ENCODE data around the gene NHSL2. TPM values are rescaled to one million over a fixed set of nuclear protein-coding genes. Genes with fewer than 3 reads are reported as not detected.

NHSL2 gene
- total and polyA plus RNA-seq, 4 experiments from 2014 or later: 8.1 to 27.2 (median 10.6) TPM

GRCh38 chrX:72129661-72130060 is 219.0 kb downstream of the NHSL2 start:
- Histone ChIP-seq H3K27ac (ENCODE audit: low read depth, low read length) (no peak overlapping the region), H3K27me3 (ENCODE audit: insufficient read depth, low read length) (no peaks in the 10 kb centered on the region), H3K4me1 (ENCODE audit: insufficient read depth, low read length) (peaks cover 25% of the 10 kb centered on the region), H3K9me3 (ENCODE audit: control insufficient read depth in 1 of 2, low read length in 2 of 2) (no peaks in the 10 kb centered on the region), H3K4me3 (ENCODE audit: low read length in 2 of 2) (no peak overlapping the region), H3K36me3 (ENCODE audit: insufficient read depth, low read length) (no peaks in the 10 kb centered on the region)
- CTCF ChIA-PET (ENCODE audit: partially characterized antibody): interaction anchor here (0.8 to 11.5 kb wide), 5 partner anchors 9 to 131 kb away, joined by 3 to 241 read pairs (median 3); no protein-coding TSS in a partner anchor
- POLR2A ChIA-PET (ENCODE audit: partially characterized antibody): interaction anchor here (3.4 kb wide), 1 partner anchor 112 kb away, joined by 20 read pairs; no protein-coding TSS in a partner anchor
- Mint-ChIP-seq H3K27ac (no peak overlapping the region), H3K4me3 (peak overlapping the region in 2 of 8 donors; percentile 12 to 59), H3K9me3 (peaks cover 0 to 1% (median 0%) of the 10 kb centered on the region in 8 donors), H3K36me3 (peaks cover 0 to 4% of the 10 kb centered on the region in 2 donors), H3K27me3 (peaks cover 0 to 1% of the 10 kb centered on the region in 2 donors), H3K4me1 (peaks cover 14 to 51% (median 32%) of the 10 kb centered on the region in 4 donors)
- intact Hi-C loops (cut with micrococcal nuclease): loop anchor here (5.0 to 10.0 kb wide), 4 partner anchors 37 to 145 kb away; partner anchors contain the start of genes PIN4 and RPS4X
- no peak for DNase-seq

- peak overlapping the region in 3 of 7 donors; percentile 10 to 74 (median 13) for H3K27ac Mint-ChIP-seq
- POLR2A ChIA-PET (ENCODE audit: partially characterized antibody): interaction anchor here (2.4 to 3.4 kb wide), 3 partner anchors 30 to 112 kb away, joined by 11 to 20 read pairs (median 20); partner anchors contain the start of gene PIN4
- no peaks in the 10 kb centered on the region for H3K36me3 ChIP-seq (ENCODE audit: insufficient read depth, low read length)
- CTCF ChIA-PET (ENCODE audit: partially characterized antibody): interaction anchor here (1.0 to 11.5 kb wide), 5 partner anchors 9 to 133 kb away, joined by 3 to 241 read pairs (median 4); no protein-coding TSS in a partner anchor
- peaks cover 0 to 1% of the 10 kb centered on the region in 2 donors for H3K27me3 Mint-ChIP-seq
- H3K27me3 ChIP-seq (ENCODE audit: insufficient read depth, low read length): no peaks in the 10 kb centered on the region
- peaks cover 8 to 45% (median 26%) of the 10 kb centered on the region in 4 donors for H3K4me1 Mint-ChIP-seq
- peaks cover 19% of the 10 kb centered on the region for H3K4me1 ChIP-seq (ENCODE audit: insufficient read depth, low read length)
- no peak for DNase-seq
- intact Hi-C loops (cut with micrococcal nuclease): loop anchor here (5.0 kb wide), 2 partner anchors 37 to 52 kb away; partner anchors contain the start of gene PIN4
- H3K4me3 Mint-ChIP-seq: peak overlapping the region in 6 of 8 donors; percentile 7 to 66 (median 28)
- H3K4me3 ChIP-seq (ENCODE audit: low read length in 2 of 2): no peak overlapping the region
- H3K27ac ChIP-seq (ENCODE audit: low read depth, low read length): no peak overlapping the region
- peaks cover 0 to 4% of the 10 kb centered on the region in 2 donors for H3K36me3 Mint-ChIP-seq
- H3K9me3 ChIP-seq (ENCODE audit: control insufficient read depth in 1 of 2, low read length in 2 of 2): no peaks in the 10 kb centered on the region
- H3K9me3 Mint-ChIP-seq: no peaks in the 10 kb centered on the region
Observed at GRCh38 chrX:72130156-72130761, 219.6 kb downstream of the NHSL2 start.

GRCh38 chrX:72130762-72131250 is 220.2 kb downstream of the NHSL2 start:
- peak overlapping the region; percentile 54 to 79 (median 66) for H3K4me3 Mint-ChIP-seq
- H3K27ac ChIP-seq (ENCODE audit: low read depth, low read length): no peak overlapping the region
- H3K27ac Mint-ChIP-seq: peak overlapping the region in 1 of 7 donors; percentile 59
- H3K36me3 ChIP-seq (ENCODE audit: insufficient read depth, low read length): no peaks in the 10 kb centered on the region
- no peaks in the 10 kb centered on the region for H3K9me3 Mint-ChIP-seq
- H3K36me3 Mint-ChIP-seq: peaks cover 0 to 4% of the 10 kb centered on the region in 2 donors
- H3K4me1 ChIP-seq (ENCODE audit: insufficient read depth, low read length): peaks cover 13% of the 10 kb centered on the region
- H3K9me3 ChIP-seq (ENCODE audit: control insufficient read depth in 1 of 2, low read length in 2 of 2): no peaks in the 10 kb centered on the region
- POLR2A ChIA-PET (ENCODE audit: partially characterized antibody): interaction anchor here (0.7 to 3.4 kb wide), 12 partner anchors 9 to 1538 kb away, joined by 3 to 20 read pairs (median 7); partner anchors contain the start of genes PIN4 and RPS4X
- H3K27me3 ChIP-seq (ENCODE audit: insufficient read depth, low read length): no peaks in the 10 kb centered on the region
- CTCF ChIA-PET (ENCODE audit: partially characterized antibody): interaction anchor here (1.3 to 11.5 kb wide), 5 partner anchors 10 to 134 kb away, joined by 4 to 241 read pairs (median 12); partner anchors contain the start of gene PIN4
- H3K4me1 Mint-ChIP-seq: peaks cover 8 to 39% (median 23%) of the 10 kb centered on the region in 4 donors
- intact Hi-C loops (cut with micrococcal nuclease): loop anchor here (1.0 to 5.0 kb wide), 3 partner anchors 36 to 113 kb away; partner anchors contain the start of gene PIN4
- no peak for DNase-seq
- H3K27me3 Mint-ChIP-seq: peaks cover 0 to 1% of the 10 kb centered on the region in 2 donors
- H3K4me3 ChIP-seq (ENCODE audit: low read length in 2 of 2): no peak overlapping the region

- intact Hi-C loops (cut with micrococcal nuclease): loop anchor here (1.0 to 5.0 kb wide), 3 partner anchors 36 to 113 kb away; partner anchors contain the start of gene PIN4
- Mint-ChIP-seq H3K27ac (peak within 1 kb of the TSS; percentile 59 to 87 (median 83)), H3K36me3 (peaks cover 0 to 4% of the 10 kb centered on the region in 2 donors), H3K4me1 (peaks cover 2 to 31% (median 18%) of the 10 kb centered on the region in 4 donors), H3K9me3 (no peaks in the 10 kb centered on the region), H3K27me3 (peaks cover 0 to 1% of the 10 kb centered on the region in 2 donors), H3K4me3 (peak within 1 kb of the TSS; percentile 67 to 87 (median 78))
- DNase-seq: peak; percentile 46 to 78 (median 51)
- Histone ChIP-seq H3K27ac (ENCODE audit: low read depth, low read length) (peak within 1 kb of the TSS; percentile 38), H3K9me3 (ENCODE audit: control insufficient read depth in 1 of 2, low read length in 2 of 2) (no peaks in the 10 kb centered on the region), H3K4me1 (ENCODE audit: insufficient read depth, low read length) (peaks cover 5% of the 10 kb centered on the region), H3K4me3 (ENCODE audit: low read length in 2 of 2) (peak within 1 kb of the TSS in 1 of 2 donors; percentile 28), H3K36me3 (ENCODE audit: insufficient read depth, low read length) (no peaks in the 10 kb centered on the region), H3K27me3 (ENCODE audit: insufficient read depth, low read length) (no peaks in the 10 kb centered on the region)
- CTCF ChIA-PET (ENCODE audit: partially characterized antibody): interaction anchor here (0.7 to 11.5 kb wide), 10 partner anchors 9 to 221 kb away, joined by 3 to 241 read pairs (median 4); partner anchors contain the start of genes NHSL2 and PIN4
- POLR2A ChIA-PET (ENCODE audit: partially characterized antibody): interaction anchor here (0.7 to 3.4 kb wide), 17 partner anchors 9 to 1539 kb away, joined by 3 to 20 read pairs (median 6); partner anchors contain the start of genes ERCC6L, PIN4 and RPS4X
Observed at GRCh38 chrX:72131317-72132294, 221.0 kb downstream of the NHSL2 start, which contains the start of gene RTL5. Gene RTL5 (minus strand): TSS chrX:72131915.

GRCh38 chrX:72132456-72132855 is 221.8 kb downstream of the NHSL2 start:
- ChIA-PET CTCF (ENCODE audit: partially characterized antibody) (interaction anchor here (0.7 to 11.5 kb wide), 8 partner anchors 9 to 222 kb away, joined by 3 to 241 read pairs (median 4); partner anchors contain the start of gene NHSL2), POLR2A (ENCODE audit: partially characterized antibody) (interaction anchor here (1.1 to 3.4 kb wide), 13 partner anchors 8 to 144 kb away, joined by 3 to 20 read pairs (median 7); partner anchors contain the start of genes ERCC6L, PIN4 and RPS4X)
- intact Hi-C loops (cut with micrococcal nuclease): loop anchor here (5.0 kb wide), 2 partner anchors 35 to 50 kb away; partner anchors contain the start of gene PIN4
- Histone ChIP-seq H3K4me1 (ENCODE audit: insufficient read depth, low read length) (no peaks in the 10 kb centered on the region), H3K27ac (ENCODE audit: low read depth, low read length) (no peak overlapping the region), H3K36me3 (ENCODE audit: insufficient read depth, low read length) (no peaks in the 10 kb centered on the region), H3K4me3 (ENCODE audit: low read length in 2 of 2) (no peak overlapping the region), H3K27me3 (ENCODE audit: insufficient read depth, low read length) (no peaks in the 10 kb centered on the region), H3K9me3 (ENCODE audit: control insufficient read depth in 1 of 2, low read length in 2 of 2) (no peaks in the 10 kb centered on the region)
- Mint-ChIP-seq H3K27ac (peak overlapping the region in 3 of 7 donors; percentile 48 to 67 (median 53)), H3K27me3 (peaks cover 0 to 1% of the 10 kb centered on the region in 2 donors), H3K4me3 (peak overlapping the region in 5 of 8 donors; percentile 39 to 84 (median 71)), H3K36me3 (peaks cover 0 to 2% of the 10 kb centered on the region in 2 donors), H3K4me1 (peaks cover 0 to 27% (median 14%) of the 10 kb centered on the region in 4 donors), H3K9me3 (no peaks in the 10 kb centered on the region)
- DNase-seq: no peak
